HG03139 (cell line): ENCODE results near the gene FEM1A.
"Not testable (repeated sequence)": the region's sequence is repeated elsewhere in the genome, so short reads cannot be mapped to it uniquely, and the experiment has no call there.

Source experiments
- ATAC-seq: cut with Tn5 transposase; IDR thresholded peaks from one replicate; pipeline ENCODE4 v1.9.1; 2021; ENCODE audit not compliant: unreplicated experiment

Gene FEM1A

GRCh38 chr19:4773047-4773640, 18.4 kb upstream of the FEM1A start:
- no peak for ATAC-seq

GRCh38 chr19:4774136-4774535, 17.4 kb upstream of the FEM1A start:
- no peak for ATAC-seq

- ATAC-seq = no peak
Measured at GRCh38 chr19:4775627-4776152, 15.8 kb upstream of the FEM1A start.

GRCh38 chr19:4776436-4777211, 14.9 kb upstream of the FEM1A start:
- no peak for ATAC-seq

- not testable (repeated sequence) for ATAC-seq
Measured at GRCh38 chr19:4778124-4778523, 13.4 kb upstream of the FEM1A start.

GRCh38 chr19:4780860-4781259, 10.7 kb upstream of the FEM1A start:
- no peak for ATAC-seq

GRCh38 chr19:4781801-4782200, 9.7 kb upstream of the FEM1A start:
- no peak for ATAC-seq

- ATAC-seq = not testable (repeated sequence)
Measured at GRCh38 chr19:4786412-4787016, 5.0 kb upstream of the FEM1A start.

GRCh38 chr19:4792019-4792865, 708 bp downstream of the FEM1A start:
- not testable (repeated sequence) for ATAC-seq

- not testable (repeated sequence) for ATAC-seq
Measured at GRCh38 chr19:4792866-4793195, 1.3 kb downstream of the FEM1A start.

GRCh38 chr19:4793278-4793677, 1.7 kb downstream of the FEM1A start:
- not testable (repeated sequence) for ATAC-seq

- ATAC-seq = no peak
Measured at GRCh38 chr19:4794971-4795370, 3.4 kb downstream of the FEM1A start.

- ATAC-seq = no peak
Measured at GRCh38 chr19:4795400-4795799, 3.9 kb downstream of the FEM1A start.

GRCh38 chr19:4800591-4801081, 9.1 kb downstream of the FEM1A start:
- ATAC-seq = no peak

- ATAC-seq = no peak
Measured at GRCh38 chr19:4801085-4801619, 9.6 kb downstream of the FEM1A start.

- ATAC-seq = no peak
Measured at GRCh38 chr19:4802711-4803110, 11.2 kb downstream of the FEM1A start.

- no peak for ATAC-seq
Measured at GRCh38 chr19:4803736-4804695, 12.5 kb downstream of the FEM1A start.

- ATAC-seq = not testable (repeated sequence)
Measured at GRCh38 chr19:4805140-4805539, 13.6 kb downstream of the FEM1A start.

GRCh38 chr19:4806384-4806783, 14.8 kb downstream of the FEM1A start:
- no peak for ATAC-seq

GRCh38 chr19:4807188-4807587, 15.7 kb downstream of the FEM1A start:
- ATAC-seq = no peak
